HEK293 (cell line): ENCODE data around the gene AURKB.

ENCODE experiments used
- GLIS1 ChIP-seq: fragments of 450-650 bp; formaldehyde crosslinking; IDR thresholded peaks from 2 replicates; pipeline ENCODE4 v1.5.1; 2016; ENCODE audit warnings: missing biosample characterization, missing genetic modification characterization
- HOXA7 ChIP-seq: sonication (generic); formaldehyde crosslinking; IDR thresholded peaks from 2 replicates; pipeline ENCODE4 v1.8.1; 2022; ENCODE audit warnings: missing genetic modification reagents, borderline replicate concordance
- MEIS1 ChIP-seq: sonication (generic); formaldehyde crosslinking; IDR thresholded peaks from 2 replicates; pipeline ENCODE4 v1.8.1; 2022; ENCODE audit warnings: missing genetic modification reagents, mild to moderate bottlenecking, borderline replicate concordance
- SALL2 ChIP-seq: fragments of 450-650 bp; formaldehyde crosslinking; IDR thresholded peaks from 2 replicates; pipeline ENCODE4 v1.5.0; 2017; ENCODE audit warnings: missing biosample characterization, mild to moderate bottlenecking, missing genetic modification characterization, borderline replicate concordance
- TRIM28 ChIP-seq: IDR thresholded peaks from 2 replicates; pipeline ENCODE4 v1.6.1; 2011; ENCODE audit warnings: low read length, control low read depth, borderline replicate concordance
- ZBTB17 ChIP-seq: fragments of 450-650 bp; formaldehyde crosslinking; IDR thresholded peaks from 2 replicates; pipeline ENCODE4 v1.5.1; 2016; ENCODE audit warnings: missing biosample characterization, missing genetic modification characterization
- ZEB2 ChIP-seq: fragments of 450-650 bp; formaldehyde crosslinking; IDR thresholded peaks from 2 replicates; pipeline ENCODE4 v1.5.1; 2016; ENCODE audit warnings: missing biosample characterization, missing genetic modification characterization
- ZFHX2 ChIP-seq: fragments of 450-650 bp; formaldehyde crosslinking; conservative IDR thresholded peaks from 2 replicates; pipeline ENCODE4 v1.5.1; 2016; ENCODE audit warnings: missing biosample characterization, missing genetic modification characterization
- ZFP37 ChIP-seq: fragments of 450-650 bp; formaldehyde crosslinking; IDR thresholded peaks from 2 replicates; pipeline ENCODE4 v1.5.1; 2016; ENCODE audit warnings: missing biosample characterization, missing genetic modification characterization
- ZFP41 ChIP-seq: fragments of 450-650 bp; formaldehyde crosslinking; IDR thresholded peaks from 2 replicates; pipeline ENCODE4 v1.5.1; 2016; ENCODE audit warnings: missing biosample characterization, missing genetic modification characterization, borderline replicate concordance
- ZNF239 ChIP-seq: fragments of 450-650 bp; formaldehyde crosslinking; IDR thresholded peaks from 2 replicates; pipeline ENCODE4 v1.5.1; 2016; ENCODE audit warnings: missing biosample characterization, missing genetic modification characterization
- ZNF596 ChIP-seq: fragments of 450-650 bp; IDR thresholded peaks from 2 replicates; pipeline ENCODE4 v1.5.0; 2018; ENCODE audit warnings: missing biosample characterization, mild to moderate bottlenecking, missing genetic modification characterization, moderate library complexity
- ZNF600 ChIP-seq: fragments of 450-650 bp; formaldehyde crosslinking; IDR thresholded peaks from 2 replicates; pipeline ENCODE4 v1.5.1; 2016; ENCODE audit warnings: missing biosample characterization, missing genetic modification characterization
- ZNF658 ChIP-seq: fragments of 450-650 bp; formaldehyde crosslinking; IDR thresholded peaks from 2 replicates; pipeline ENCODE4; 2016; ENCODE audit warnings: missing biosample characterization, missing genetic modification characterization
- ZNF677 ChIP-seq: fragments of 450-650 bp; IDR thresholded peaks from 2 replicates; pipeline ENCODE4 v1.5.0; 2018; ENCODE audit warnings: missing biosample characterization, mild to moderate bottlenecking, missing genetic modification characterization, moderate library complexity
- ZNF707 ChIP-seq: fragments of 450-650 bp; formaldehyde crosslinking; IDR thresholded peaks from 2 replicates; pipeline ENCODE4 v1.5.1; 2016; ENCODE audit warnings: missing biosample characterization, missing genetic modification characterization
- ZNF776 ChIP-seq: fragments of 450-650 bp; formaldehyde crosslinking; IDR thresholded peaks from 2 replicates; pipeline ENCODE4 v1.5.0; 2017; ENCODE audit warnings: missing biosample characterization, missing genetic modification characterization, borderline replicate concordance
- ZNF830 ChIP-seq: fragments of 450-650 bp; IDR thresholded peaks from 2 replicates; pipeline ENCODE4 v1.5.0; 2018; ENCODE audit warnings: missing biosample characterization, missing genetic modification characterization, low read depth, mild to moderate bottlenecking, moderate library complexity
- ZNF843 ChIP-seq: fragments of 450-650 bp; formaldehyde crosslinking; IDR thresholded peaks from 2 replicates; pipeline ENCODE4 v1.5.1; 2016; ENCODE audit warnings: missing biosample characterization, missing genetic modification characterization
- ZSCAN23 ChIP-seq: fragments of 450-650 bp; formaldehyde crosslinking; IDR thresholded peaks from 2 replicates; pipeline ENCODE4 v1.5.1; 2016; ENCODE audit warnings: missing biosample characterization, missing genetic modification characterization
- ZSCAN30 ChIP-seq: fragments of 450-650 bp; IDR thresholded peaks from 2 replicates; pipeline ENCODE4 v1.5.1; 2018; ENCODE audit warnings: missing biosample characterization, mild to moderate bottlenecking, missing genetic modification characterization, moderate library complexity
- ZXDB ChIP-seq: fragments of 450-650 bp; formaldehyde crosslinking; IDR thresholded peaks from 2 replicates; pipeline ENCODE4 v1.5.1; 2016; ENCODE audit warnings: missing biosample characterization, missing genetic modification characterization
- TF ChIP-seq, protein P1 (sequence below): fragments of 450-650 bp; IDR thresholded peaks from 2 replicates; pipeline ENCODE4 v1.5.1; 2018; ENCODE audit warnings: missing biosample characterization, missing genetic modification characterization
- TF ChIP-seq, protein P2 (sequence below): fragments of 450-650 bp; formaldehyde crosslinking; conservative IDR thresholded peaks from 2 replicates; pipeline ENCODE4 v1.5.1; 2016; ENCODE audit warnings: low read depth, missing biosample characterization, missing genetic modification characterization
- TF ChIP-seq, protein P3 (sequence below): fragments of 450-650 bp; formaldehyde crosslinking; IDR thresholded peaks from 2 replicates; pipeline ENCODE4 v1.5.1; 2016; ENCODE audit warnings: missing biosample characterization, missing genetic modification characterization, borderline replicate concordance
- TF ChIP-seq, protein P4 (sequence below): fragments of 450-650 bp; IDR thresholded peaks from 2 replicates; pipeline ENCODE4 v1.5.1; 2018; ENCODE audit warnings: missing biosample characterization, mild to moderate bottlenecking, missing genetic modification characterization
- TF ChIP-seq, protein P5 (sequence below): fragments of 450-650 bp; formaldehyde crosslinking; IDR thresholded peaks from 2 replicates; pipeline ENCODE4 v1.5.1; 2016; ENCODE audit warnings: missing biosample characterization, missing genetic modification characterization

Gene AURKB

DNA sequence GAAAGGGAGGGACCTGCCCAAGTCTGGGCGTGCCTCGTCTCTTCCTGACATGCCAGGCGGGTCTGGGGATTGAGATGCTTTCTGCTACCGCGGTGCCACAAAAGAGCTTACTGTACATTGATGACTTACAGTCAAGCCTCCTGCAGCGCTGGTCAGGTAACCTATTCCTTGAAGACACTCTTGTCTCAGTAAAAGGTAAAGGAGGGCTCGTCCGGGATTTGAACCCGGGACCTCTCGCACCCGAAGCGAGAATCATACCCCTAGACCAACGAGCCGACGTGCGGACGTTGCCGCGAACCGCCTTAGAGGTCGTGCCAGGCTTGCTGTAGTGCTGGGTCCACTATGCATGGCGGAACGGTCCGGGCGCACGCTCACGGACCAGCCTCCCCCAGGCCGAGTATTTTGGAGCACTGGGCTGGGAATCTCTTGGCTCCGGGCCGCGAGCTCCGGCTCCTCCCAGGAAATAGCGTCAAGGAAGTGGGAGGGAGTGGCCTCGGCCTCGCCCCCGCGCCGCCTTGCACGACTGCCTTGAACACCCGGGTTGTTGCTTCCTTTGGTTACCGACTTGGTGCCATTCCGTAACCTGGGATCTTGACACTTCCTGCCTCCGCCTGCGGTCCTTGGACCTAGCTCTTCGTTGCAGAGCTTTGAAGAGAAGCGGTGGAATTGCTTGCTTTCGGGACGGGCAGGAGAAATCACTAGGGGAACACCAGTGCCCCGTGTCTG, 12.4 kb upstream of the AURKB start (continued):
- TF ChIP-seq, protein P1, sequence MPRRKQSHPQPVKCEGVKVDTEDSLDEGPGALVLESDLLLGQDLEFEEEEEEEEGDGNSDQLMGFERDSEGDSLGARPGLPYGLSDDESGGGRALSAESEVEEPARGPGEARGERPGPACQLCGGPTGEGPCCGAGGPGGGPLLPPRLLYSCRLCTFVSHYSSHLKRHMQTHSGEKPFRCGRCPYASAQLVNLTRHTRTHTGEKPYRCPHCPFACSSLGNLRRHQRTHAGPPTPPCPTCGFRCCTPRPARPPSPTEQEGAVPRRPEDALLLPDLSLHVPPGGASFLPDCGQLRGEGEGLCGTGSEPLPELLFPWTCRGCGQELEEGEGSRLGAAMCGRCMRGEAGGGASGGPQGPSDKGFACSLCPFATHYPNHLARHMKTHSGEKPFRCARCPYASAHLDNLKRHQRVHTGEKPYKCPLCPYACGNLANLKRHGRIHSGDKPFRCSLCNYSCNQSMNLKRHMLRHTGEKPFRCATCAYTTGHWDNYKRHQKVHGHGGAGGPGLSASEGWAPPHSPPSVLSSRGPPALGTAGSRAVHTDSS, result no peak; the same call in none of the 2 replicates
- TF ChIP-seq MEIS1 (CRISPR knock-in tag) (peak; percentile 90), GLIS1 (tag by site-specific recombination) (peak; percentile 68), ZFP37 (tag by site-specific recombination) (peak; percentile 43; the same call in 1 of the 2 replicates), TRIM28 (peak; percentile 6; the same call in 1 of the 2 replicates), SALL2 (tag by site-specific recombination) (no peak), ZFHX2 (tag by site-specific recombination) (peak; percentile 82), ZNF830 (tag by site-specific recombination) (no peak), ZNF239 (tag by site-specific recombination) (0 out of 2 replicates have a peak, but pooled peaks have one; percentile 14), ZNF776 (no peak), ZNF596 (tag by site-specific recombination) (no peak), ZFP41 (tag by site-specific recombination) (no peak), ZNF843 (tag by site-specific recombination) (peak; percentile 38; the same call in 1 of the 2 replicates), ZEB2 (tag by site-specific recombination) (peak; percentile 98), ZSCAN23 (peak; percentile 79; the same call in 1 of the 2 replicates), ZSCAN30 (peak; percentile 95), ZXDB (tag by site-specific recombination) (peak; percentile 40; the same call in 1 of the 2 replicates), ZBTB17 (tag by site-specific recombination) (peak; percentile 51; the same call in 1 of the 2 replicates), ZNF707 (tag by site-specific recombination) (no peak), HOXA7 (no peak), ZNF677 (tag by site-specific recombination) (peak; percentile 44; the same call in 1 of the 2 replicates), ZNF658 (tag by site-specific recombination) (no peak), ZNF600 (tag by site-specific recombination) (peak; percentile 95)
- TF ChIP-seq, protein P2, sequence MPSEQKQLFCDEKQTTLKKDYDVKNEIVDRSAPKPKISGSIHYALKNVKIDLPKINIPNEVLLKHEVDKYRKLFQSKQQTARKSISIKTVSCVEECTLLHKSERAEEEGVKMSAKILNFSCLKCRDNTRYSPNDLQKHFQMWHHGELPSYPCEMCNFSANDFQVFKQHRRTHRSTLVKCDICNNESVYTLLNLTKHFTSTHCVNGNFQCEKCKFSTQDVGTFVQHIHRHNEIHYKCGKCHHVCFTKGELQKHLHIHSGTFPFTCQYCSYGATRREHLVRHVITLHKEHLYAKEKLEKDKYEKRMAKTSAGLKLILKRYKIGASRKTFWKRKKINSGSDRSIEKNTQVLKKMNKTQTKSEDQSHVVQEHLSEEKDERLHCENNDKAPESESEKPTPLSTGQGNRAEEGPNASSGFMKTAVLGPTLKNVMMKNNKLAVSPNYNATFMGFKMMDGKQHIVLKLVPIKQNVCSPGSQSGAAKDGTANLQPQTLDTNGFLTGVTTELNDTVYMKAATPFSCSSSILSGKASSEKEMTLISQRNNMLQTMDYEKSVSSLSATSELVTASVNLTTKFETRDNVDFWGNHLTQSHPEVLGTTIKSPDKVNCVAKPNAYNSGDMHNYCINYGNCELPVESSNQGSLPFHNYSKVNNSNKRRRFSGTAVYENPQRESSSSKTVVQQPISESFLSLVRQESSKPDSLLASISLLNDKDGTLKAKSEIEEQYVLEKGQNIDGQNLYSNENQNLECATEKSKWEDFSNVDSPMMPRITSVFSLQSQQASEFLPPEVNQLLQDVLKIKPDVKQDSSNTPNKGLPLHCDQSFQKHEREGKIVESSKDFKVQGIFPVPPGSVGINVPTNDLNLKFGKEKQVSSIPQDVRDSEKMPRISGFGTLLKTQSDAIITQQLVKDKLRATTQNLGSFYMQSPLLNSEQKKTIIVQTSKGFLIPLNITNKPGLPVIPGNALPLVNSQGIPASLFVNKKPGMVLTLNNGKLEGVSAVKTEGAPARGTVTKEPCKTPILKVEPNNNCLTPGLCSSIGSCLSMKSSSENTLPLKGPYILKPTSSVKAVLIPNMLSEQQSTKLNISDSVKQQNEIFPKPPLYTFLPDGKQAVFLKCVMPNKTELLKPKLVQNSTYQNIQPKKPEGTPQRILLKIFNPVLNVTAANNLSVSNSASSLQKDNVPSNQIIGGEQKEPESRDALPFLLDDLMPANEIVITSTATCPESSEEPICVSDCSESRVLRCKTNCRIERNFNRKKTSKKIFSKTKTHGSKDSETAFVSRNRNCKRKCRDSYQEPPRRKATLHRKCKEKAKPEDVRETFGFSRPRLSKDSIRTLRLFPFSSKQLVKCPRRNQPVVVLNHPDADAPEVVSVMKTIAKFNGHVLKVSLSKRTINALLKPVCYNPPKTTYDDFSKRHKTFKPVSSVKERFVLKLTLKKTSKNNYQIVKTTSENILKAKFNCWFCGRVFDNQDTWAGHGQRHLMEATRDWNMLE (tag by site-specific recombination), result peak; percentile 28
- TF ChIP-seq, protein P3, sequence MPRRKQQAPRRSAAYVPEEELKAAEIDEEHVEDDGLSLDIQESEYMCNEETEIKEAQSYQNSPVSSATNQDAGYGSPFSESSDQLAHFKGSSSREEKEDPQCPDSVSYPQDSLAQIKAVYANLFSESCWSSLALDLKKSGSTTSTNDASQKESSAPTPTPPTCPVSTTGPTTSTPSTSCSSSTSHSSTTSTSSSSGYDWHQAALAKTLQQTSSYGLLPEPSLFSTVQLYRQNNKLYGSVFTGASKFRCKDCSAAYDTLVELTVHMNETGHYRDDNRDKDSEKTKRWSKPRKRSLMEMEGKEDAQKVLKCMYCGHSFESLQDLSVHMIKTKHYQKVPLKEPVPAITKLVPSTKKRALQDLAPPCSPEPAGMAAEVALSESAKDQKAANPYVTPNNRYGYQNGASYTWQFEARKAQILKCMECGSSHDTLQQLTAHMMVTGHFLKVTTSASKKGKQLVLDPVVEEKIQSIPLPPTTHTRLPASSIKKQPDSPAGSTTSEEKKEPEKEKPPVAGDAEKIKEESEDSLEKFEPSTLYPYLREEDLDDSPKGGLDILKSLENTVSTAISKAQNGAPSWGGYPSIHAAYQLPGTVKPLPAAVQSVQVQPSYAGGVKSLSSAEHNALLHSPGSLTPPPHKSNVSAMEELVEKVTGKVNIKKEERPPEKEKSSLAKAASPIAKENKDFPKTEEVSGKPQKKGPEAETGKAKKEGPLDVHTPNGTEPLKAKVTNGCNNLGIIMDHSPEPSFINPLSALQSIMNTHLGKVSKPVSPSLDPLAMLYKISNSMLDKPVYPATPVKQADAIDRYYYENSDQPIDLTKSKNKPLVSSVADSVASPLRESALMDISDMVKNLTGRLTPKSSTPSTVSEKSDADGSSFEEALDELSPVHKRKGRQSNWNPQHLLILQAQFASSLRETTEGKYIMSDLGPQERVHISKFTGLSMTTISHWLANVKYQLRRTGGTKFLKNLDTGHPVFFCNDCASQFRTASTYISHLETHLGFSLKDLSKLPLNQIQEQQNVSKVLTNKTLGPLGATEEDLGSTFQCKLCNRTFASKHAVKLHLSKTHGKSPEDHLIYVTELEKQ, result no peak
- TF ChIP-seq, protein P4, sequence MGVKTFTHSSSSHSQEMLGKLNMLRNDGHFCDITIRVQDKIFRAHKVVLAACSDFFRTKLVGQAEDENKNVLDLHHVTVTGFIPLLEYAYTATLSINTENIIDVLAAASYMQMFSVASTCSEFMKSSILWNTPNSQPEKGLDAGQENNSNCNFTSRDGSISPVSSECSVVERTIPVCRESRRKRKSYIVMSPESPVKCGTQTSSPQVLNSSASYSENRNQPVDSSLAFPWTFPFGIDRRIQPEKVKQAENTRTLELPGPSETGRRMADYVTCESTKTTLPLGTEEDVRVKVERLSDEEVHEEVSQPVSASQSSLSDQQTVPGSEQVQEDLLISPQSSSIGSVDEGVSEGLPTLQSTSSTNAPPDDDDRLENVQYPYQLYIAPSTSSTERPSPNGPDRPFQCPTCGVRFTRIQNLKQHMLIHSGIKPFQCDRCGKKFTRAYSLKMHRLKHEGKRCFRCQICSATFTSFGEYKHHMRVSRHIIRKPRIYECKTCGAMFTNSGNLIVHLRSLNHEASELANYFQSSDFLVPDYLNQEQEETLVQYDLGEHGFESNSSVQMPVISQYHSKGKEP (tag by site-specific recombination), result peak; percentile 56; the same call in 1 of the 2 replicates
- TF ChIP-seq, protein P5, sequence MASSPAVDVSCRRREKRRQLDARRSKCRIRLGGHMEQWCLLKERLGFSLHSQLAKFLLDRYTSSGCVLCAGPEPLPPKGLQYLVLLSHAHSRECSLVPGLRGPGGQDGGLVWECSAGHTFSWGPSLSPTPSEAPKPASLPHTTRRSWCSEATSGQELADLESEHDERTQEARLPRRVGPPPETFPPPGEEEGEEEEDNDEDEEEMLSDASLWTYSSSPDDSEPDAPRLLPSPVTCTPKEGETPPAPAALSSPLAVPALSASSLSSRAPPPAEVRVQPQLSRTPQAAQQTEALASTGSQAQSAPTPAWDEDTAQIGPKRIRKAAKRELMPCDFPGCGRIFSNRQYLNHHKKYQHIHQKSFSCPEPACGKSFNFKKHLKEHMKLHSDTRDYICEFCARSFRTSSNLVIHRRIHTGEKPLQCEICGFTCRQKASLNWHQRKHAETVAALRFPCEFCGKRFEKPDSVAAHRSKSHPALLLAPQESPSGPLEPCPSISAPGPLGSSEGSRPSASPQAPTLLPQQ (tag by site-specific recombination), result peak; percentile 97
